Panc1 (cell line): ENCODE data around the gene SMARCA2.

Experiments
- CTCF ChIP-seq: fragments of 450-650 bp; IDR thresholded peaks from 2 replicates; pipeline ENCODE4 v1.5.1; 2017; ENCODE audit warnings: mild to moderate bottlenecking
- POLR2AphosphoS5 ChIP-seq: IDR thresholded peaks from 2 replicates; pipeline ENCODE4 v1.6.1; 2012; ENCODE audit warnings: mild to moderate bottlenecking, low read depth, low read length, moderate library complexity
- REST ChIP-seq, 2 experiments: IDR thresholded peaks; 2 replicates each; pipeline ENCODE4 v1.6.1; 2011 to 2012; ENCODE audit warnings: low read depth in 2 of 2, control low read depth in 1 of 2, low read length in 1 of 2, mild to moderate bottlenecking in 1 of 2, moderate library complexity in 1 of 2; ENCODE audit not compliant: insufficient read depth in 1 of 2
- SIN3A ChIP-seq: IDR thresholded peaks from 2 replicates; pipeline ENCODE4 v1.6.1; 2012; ENCODE audit warnings: low read depth, mild to moderate bottlenecking, low read length, moderate library complexity, borderline replicate concordance; ENCODE audit not compliant: insufficient read depth
- TCF7L2 ChIP-seq: IDR thresholded peaks from 2 replicates; pipeline ENCODE4 v1.6.1; 2011; ENCODE audit warnings: mild to moderate bottlenecking, low read depth, low read length, inconsistent platforms

- TF ChIP-seq CTCF, result no peak
- no peak for TF ChIP-seq SIN3A
- TF ChIP-seq POLR2AphosphoS5, result no peak
- no peak for TF ChIP-seq TCF7L2
- TF ChIP-seq REST (IDR thresholded peaks at IDR 0.05; ENCODE audit: insufficient read depth in 1 of 2, low read depth in 2 of 2, low read length in 1 of 2), result no peak
Measured at GRCh38 chr9:2179567-2179966, 164.4 kb downstream of the SMARCA2 start.
